GM10248 (cell line): Measurements from ENCODE around the gene MPDU1.
A peak's percentile ranks its signal among the peaks of the same experiment; 100 is the strongest.

Source experiments
- CTCF ChIA-PET: fragments of 300-600 bp; sonication (Branson Sonifier 250); formaldehyde crosslinking; extraction: SDS; loops from one replicate; lab custom pipeline; 2021; ENCODE audit warnings: antibody characterized with exemption; lab: Yijun Ruan, JAX
- POLR2A ChIA-PET: fragments of 350-650 bp; sonication (Branson Sonifier 250); formaldehyde crosslinking; extraction: SDS; loops from one replicate; lab custom pipeline; 2020; ENCODE audit warnings: antibody characterized with exemption; lab: Yijun Ruan, JAX
- DNase-seq: peaks from one replicate; pipeline ENCODE4 v3.0.0; 2012; ENCODE audit errors: extremely low spot score
- CTCF ChIP-seq: IDR thresholded peaks from 2 replicates; pipeline ENCODE4 v1.5.1; 2012; ENCODE audit warnings: mild to moderate bottlenecking, low read depth; ENCODE audit errors: extremely low read depth, missing control alignments, control extremely low read depth

MPDU1 gene

GRCh38 chr17:7579001-7579833 lies 4.4 kb upstream of the MPDU1 start, which contains the start of gene CD68:
TSS of gene CD68 (plus strand) at chr17:7579638. CDS start at chr17:7579678, 40 bp downstream.
- DNase-seq = peak; percentile 81
- no peak for TF ChIP-seq CTCF
- POLR2A ChIA-PET = interaction anchor here (0.6 to 1.5 kb wide), 6 partner anchors 12 to 250 kb away, joined by 3 to 6 read pairs (median 3); partner anchors contain the start of genes POLR2A, TMEM256, TNFSF13 and TP53
- CTCF ChIA-PET = interaction anchor here (0.8 to 4.0 kb wide), 5 partner anchors 10 to 183 kb away, joined by 3 to 17 read pairs (median 3); partner anchors contain the start of genes SOX15 and TP53

DNA sequence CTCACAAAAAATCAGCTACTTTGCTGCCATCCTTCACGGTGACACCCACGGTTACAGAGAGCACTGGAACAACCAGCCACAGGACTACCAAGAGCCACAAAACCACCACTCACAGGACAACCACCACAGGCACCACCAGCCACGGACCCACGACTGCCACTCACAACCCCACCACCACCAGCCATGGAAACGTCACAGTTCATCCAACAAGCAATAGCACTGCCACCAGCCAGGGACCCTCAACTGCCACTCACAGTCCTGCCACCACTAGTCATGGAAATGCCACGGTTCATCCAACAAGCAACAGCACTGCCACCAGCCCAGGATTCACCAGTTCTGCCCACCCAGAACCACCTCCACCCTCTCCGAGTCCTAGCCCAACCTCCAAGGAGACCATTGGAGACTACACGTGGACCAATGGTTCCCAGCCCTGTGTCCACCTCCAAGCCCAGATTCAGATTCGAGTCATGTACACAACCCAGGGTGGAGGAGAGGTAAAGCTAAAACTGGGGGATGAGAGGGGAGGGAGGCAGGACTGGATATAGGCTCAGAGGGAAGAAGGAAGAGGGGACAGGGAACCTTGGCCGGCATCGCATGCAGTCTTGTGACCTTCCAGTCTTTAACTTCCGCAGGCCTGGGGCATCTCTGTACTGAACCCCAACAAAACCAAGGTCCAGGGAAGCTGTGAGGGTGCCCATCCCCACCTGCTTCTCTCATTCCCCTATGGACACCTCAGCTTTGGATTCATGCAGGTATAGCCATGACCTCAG lies 3.6 kb upstream of the MPDU1 start:
- ChIA-PET POLR2A (interaction anchor here (0.6 to 1.5 kb wide), 8 partner anchors 11 to 250 kb away, joined by 3 to 7 read pairs (median 4); partner anchors contain the start of genes POLR2A, TMEM256 and TP53), CTCF (interaction anchor here (0.8 to 4.0 kb wide), 6 partner anchors 9 to 184 kb away, joined by 3 to 17 read pairs (median 3); partner anchors contain the start of genes SOX15 and TP53)
- no peak for DNase-seq
- TF ChIP-seq CTCF = no peak

GRCh38 chr17:7580604-7581575 lies 2.8 kb upstream of the MPDU1 start:
- ChIA-PET CTCF (interaction anchor here (1.0 to 4.0 kb wide), 2 partner anchors 8 to 144 kb away, joined by 4 to 17 read pairs; partner anchors contain the start of gene SOX15), POLR2A (interaction anchor here (0.6 to 1.1 kb wide), 5 partner anchors 9 to 107 kb away, joined by 3 to 7 read pairs (median 5); partner anchors contain the start of genes POLR2A, SAT2 and TP53)
- no peak for DNase-seq
- TF ChIP-seq CTCF = no peak

- no peak for DNase-seq
- POLR2A ChIA-PET = interaction anchor here (1.1 to 2.8 kb wide), 3 partner anchors 8 to 105 kb away, joined by 5 to 32 read pairs (median 13); partner anchors contain the start of genes FXR2 and TP53
- no peak for TF ChIP-seq CTCF
- CTCF ChIA-PET = interaction anchor here (1.0 to 1.8 kb wide), 3 partner anchors 10 to 105 kb away, joined by 4 to 6 read pairs (median 5); partner anchors contain the start of genes SENP3 and WRAP53
These were observed 1.0 kb upstream of the MPDU1 start for GRCh38 chr17:7582396-7583252.
